CD4-positive, alpha-beta T cell treated with Interleukin-17A for 1 hour (primary cell): Measurements from ENCODE around the gene PLVAP.
A peak's percentile ranks its signal among the peaks of the same experiment; 100 is the strongest.

ENCODE experiments used
- DNase-seq: peaks from one replicate; pipeline ENCODE4 v3.0.0-alpha.2; 2020

The PLVAP gene

GRCh38 chr19:17376935-17377600, at the start of gene PLVAP:
Gene PLVAP (minus strand): TSS chr19:17377342. CDS start chr19:17377288, 54 bp downstream.
- DNase-seq, result no peak

- DNase-seq, result peak; percentile 26
Measured at GRCh38 chr19:17424743-17425365, 47.7 kb upstream of the PLVAP start.

GRCh38 chr19:17423429-17424208, 46.5 kb upstream of the PLVAP start:
- no peak for DNase-seq

- no peak for DNase-seq
Measured at GRCh38 chr19:17421942-17422341, 44.8 kb upstream of the PLVAP start.

GRCh38 chr19:17420475-17420924, 43.4 kb upstream of the PLVAP start:
- DNase-seq, result peak; percentile 28

GRCh38 chr19:17419621-17420474, 42.7 kb upstream of the PLVAP start, which contains the start of gene MVB12A:
Gene MVB12A (plus strand): TSS chr19:17420047. CDS start chr19:17420136, 89 bp downstream.
- peak; percentile 97 for DNase-seq

GRCh38 chr19:17419154-17419620, 42.0 kb upstream of the PLVAP start:
- no peak for DNase-seq

- DNase-seq, result no peak
Measured at GRCh38 chr19:17418710-17419109, 41.6 kb upstream of the PLVAP start.

GRCh38 chr19:17415121-17415520, 38.0 kb upstream of the PLVAP start:
- no peak for DNase-seq

GRCh38 chr19:17414097-17414496, 37.0 kb upstream of the PLVAP start:
- no peak for DNase-seq

- DNase-seq, result no peak
Measured at GRCh38 chr19:17411801-17412200, 34.7 kb upstream of the PLVAP start.

GRCh38 chr19:17409990-17410389, 32.8 kb upstream of the PLVAP start:
- DNase-seq, result no peak

GRCh38 chr19:17406887-17407196, 29.7 kb upstream of the PLVAP start:
- no peak for DNase-seq

GRCh38 chr19:17406046-17406886, 29.1 kb upstream of the PLVAP start:
- peak; percentile 32 for DNase-seq

GRCh38 chr19:17405250-17406045, 28.3 kb upstream of the PLVAP start, which contains the start of gene BST2:
Gene BST2 (minus strand): TSS chr19:17405630. CDS start chr19:17405575, 55 bp downstream.
- DNase-seq, result peak; percentile 85

GRCh38 chr19:17404621-17405249, 27.6 kb upstream of the PLVAP start:
- DNase-seq, result no peak

- no peak for DNase-seq
Measured at GRCh38 chr19:17404015-17404414, 26.9 kb upstream of the PLVAP start.

GRCh38 chr19:17402982-17403855, 26.1 kb upstream of the PLVAP start:
- peak; percentile 48 for DNase-seq

GRCh38 chr19:17401628-17402027, 24.5 kb upstream of the PLVAP start:
- no peak for DNase-seq
